ENCODE measurements around the gene TRIM54. TPM values are rescaled to one million over a fixed set of nuclear protein-coding genes. Genes with fewer than 3 reads are reported as not detected.

TRIM54 gene
- polyA plus RNA-seq = 0.60 TPM
- long read RNA-seq, donor 1 = 0 reads
- long read RNA-seq, donor 2 = 0 reads
- long read RNA-seq, donor 3 = 0 reads
- long read RNA-seq, donor 4 = 0 reads
- long read RNA-seq, donor 5 = 0 reads
- long read RNA-seq, donor 6 = 0 reads
- long read RNA-seq, donor 7 = 0 reads
- long read RNA-seq, donor 8 = 0 reads
- long read RNA-seq, donor 9 = 0 reads
- long read RNA-seq, donor 10 = 0 reads
- long read RNA-seq, donor 11, partial matches to known transcripts = 26 of 62 reads
- long read RNA-seq, donor 11, other reads (novel, unspliced or antisense) = 36 of 62 reads

GRCh38 chr2:27281855-27282559, at the start of gene TRIM54:
Gene TRIM54, plus strand, starts transcription at chr2:27282429. Its CDS starts 303 bp downstream, at chr2:27282732.
- 33% methylated on average over 2 of the region's 5 CpGs for WGBS (ENCODE audit: insufficient coverage, low lambda C conversion rate)
- Histone ChIP-seq H3K27ac (ENCODE audit: low read length) (no peak within 1 kb of the TSS), H3K36me3 (ENCODE audit: control insufficient read depth, insufficient read depth, low read length) (no peaks in the 10 kb centered on the region), H3K9me3 (ENCODE audit: control insufficient read depth, low read depth, low read length) (no peaks in the 10 kb centered on the region), H3K27me3 (ENCODE audit: control insufficient read depth, insufficient read depth, low read length) (peaks cover 53% of the 10 kb centered on the region), H3K4me3 (ENCODE audit: low read length) (no peak within 1 kb of the TSS), H3K4me1 (ENCODE audit: control insufficient read depth, insufficient read depth, low read length) (no peaks in the 10 kb centered on the region)
- no peak for DNase-seq

- Histone ChIP-seq H3K36me3 (ENCODE audit: control insufficient read depth, insufficient read depth, low read length) (peaks cover 83% of the 10 kb centered on the region), H3K9me3 (ENCODE audit: control insufficient read depth, low read depth, low read length) (no peaks in the 10 kb centered on the region), H3K4me3 (ENCODE audit: low read length) (no peak overlapping the region), H3K27ac (ENCODE audit: low read length) (no peak overlapping the region), H3K27me3 (ENCODE audit: control insufficient read depth, insufficient read depth, low read length) (no peaks in the 10 kb centered on the region), H3K4me1 (ENCODE audit: control insufficient read depth, insufficient read depth, low read length) (no peaks in the 10 kb centered on the region)
- no CpG with 5 or more reads among the region's 14 CpGs for WGBS (ENCODE audit: insufficient coverage, low lambda C conversion rate)
- no peak for DNase-seq
Observed at GRCh38 chr2:27233341-27233740, 48.9 kb upstream of the TRIM54 start.

GRCh38 chr2:27236136-27236535, 46.1 kb upstream of the TRIM54 start:
- Histone ChIP-seq H3K9me3 (ENCODE audit: control insufficient read depth, low read depth, low read length) (no peaks in the 10 kb centered on the region), H3K4me3 (ENCODE audit: low read length) (no peak overlapping the region), H3K36me3 (ENCODE audit: control insufficient read depth, insufficient read depth, low read length) (peaks cover 97% of the 10 kb centered on the region), H3K27ac (ENCODE audit: low read length) (no peak overlapping the region), H3K27me3 (ENCODE audit: control insufficient read depth, insufficient read depth, low read length) (no peaks in the 10 kb centered on the region), H3K4me1 (ENCODE audit: control insufficient read depth, insufficient read depth, low read length) (no peaks in the 10 kb centered on the region)
- no peak for DNase-seq
- no CpG with 5 or more reads among the region's 12 CpGs for WGBS (ENCODE audit: insufficient coverage, low lambda C conversion rate)

- Histone ChIP-seq H3K4me1 (ENCODE audit: control insufficient read depth, insufficient read depth, low read length) (no peaks in the 10 kb centered on the region), H3K36me3 (ENCODE audit: control insufficient read depth, insufficient read depth, low read length) (peaks cover 97% of the 10 kb centered on the region), H3K27me3 (ENCODE audit: control insufficient read depth, insufficient read depth, low read length) (no peaks in the 10 kb centered on the region), H3K4me3 (ENCODE audit: low read length) (no peak overlapping the region), H3K27ac (ENCODE audit: low read length) (no peak overlapping the region), H3K9me3 (ENCODE audit: control insufficient read depth, low read depth, low read length) (no peaks in the 10 kb centered on the region)
- no CpG with 5 or more reads among the region's 3 CpGs for WGBS (ENCODE audit: insufficient coverage, low lambda C conversion rate)
- no peak for DNase-seq
Observed at GRCh38 chr2:27236626-27237025, 45.6 kb upstream of the TRIM54 start.

- Histone ChIP-seq H3K9me3 (ENCODE audit: control insufficient read depth, low read depth, low read length) (no peaks in the 10 kb centered on the region), H3K27me3 (ENCODE audit: control insufficient read depth, insufficient read depth, low read length) (no peaks in the 10 kb centered on the region), H3K4me1 (ENCODE audit: control insufficient read depth, insufficient read depth, low read length) (no peaks in the 10 kb centered on the region), H3K36me3 (ENCODE audit: control insufficient read depth, insufficient read depth, low read length) (peaks cover 97% of the 10 kb centered on the region), H3K27ac (ENCODE audit: low read length) (no peak overlapping the region), H3K4me3 (ENCODE audit: low read length) (no peak overlapping the region)
- no CpG with 5 or more reads among the region's 15 CpGs for WGBS (ENCODE audit: insufficient coverage, low lambda C conversion rate)
- DNase-seq = no peak
Observed at GRCh38 chr2:27237341-27237945, 44.8 kb upstream of the TRIM54 start.

GRCh38 chr2:27238976-27239375, 43.3 kb upstream of the TRIM54 start:
- Histone ChIP-seq H3K4me3 (ENCODE audit: low read length) (no peak overlapping the region), H3K36me3 (ENCODE audit: control insufficient read depth, insufficient read depth, low read length) (peaks cover 96% of the 10 kb centered on the region), H3K4me1 (ENCODE audit: control insufficient read depth, insufficient read depth, low read length) (no peaks in the 10 kb centered on the region), H3K9me3 (ENCODE audit: control insufficient read depth, low read depth, low read length) (no peaks in the 10 kb centered on the region), H3K27ac (ENCODE audit: low read length) (no peak overlapping the region), H3K27me3 (ENCODE audit: control insufficient read depth, insufficient read depth, low read length) (no peaks in the 10 kb centered on the region)
- no CpG with 5 or more reads among the region's 8 CpGs for WGBS (ENCODE audit: insufficient coverage, low lambda C conversion rate)
- no peak for DNase-seq

GRCh38 chr2:27240406-27240805, 41.8 kb upstream of the TRIM54 start:
- no peak for DNase-seq
- no peaks in the 10 kb centered on the region for H3K4me1 ChIP-seq (ENCODE audit: control insufficient read depth, insufficient read depth, low read length)
- peaks cover 87% of the 10 kb centered on the region for H3K36me3 ChIP-seq (ENCODE audit: control insufficient read depth, insufficient read depth, low read length)
- no peaks in the 10 kb centered on the region for H3K27me3 ChIP-seq (ENCODE audit: control insufficient read depth, insufficient read depth, low read length)
- no peaks in the 10 kb centered on the region for H3K9me3 ChIP-seq (ENCODE audit: control insufficient read depth, low read depth, low read length)
- H3K27ac ChIP-seq (ENCODE audit: low read length) = no peak overlapping the region
- WGBS (ENCODE audit: insufficient coverage, low lambda C conversion rate) = 100% methylated on average over 1 of the region's 9 CpGs
- no peak overlapping the region for H3K4me3 ChIP-seq (ENCODE audit: low read length)

GRCh38 chr2:27241761-27242613, 40.2 kb upstream of the TRIM54 start:
- peaks cover 72% of the 10 kb centered on the region for H3K36me3 ChIP-seq (ENCODE audit: control insufficient read depth, insufficient read depth, low read length)
- H3K27me3 ChIP-seq (ENCODE audit: control insufficient read depth, insufficient read depth, low read length) = no peaks in the 10 kb centered on the region
- WGBS (ENCODE audit: insufficient coverage, low lambda C conversion rate) = no CpG with 5 or more reads among the region's 24 CpGs
- no peak overlapping the region for H3K4me3 ChIP-seq (ENCODE audit: low read length)
- H3K4me1 ChIP-seq (ENCODE audit: control insufficient read depth, insufficient read depth, low read length) = no peaks in the 10 kb centered on the region
- H3K9me3 ChIP-seq (ENCODE audit: control insufficient read depth, low read depth, low read length) = no peaks in the 10 kb centered on the region
- DNase-seq = no peak
- no peak overlapping the region for H3K27ac ChIP-seq (ENCODE audit: low read length)

- Histone ChIP-seq H3K36me3 (ENCODE audit: control insufficient read depth, insufficient read depth, low read length) (peaks cover 67% of the 10 kb centered on the region), H3K4me3 (ENCODE audit: low read length) (no peak overlapping the region), H3K27me3 (ENCODE audit: control insufficient read depth, insufficient read depth, low read length) (no peaks in the 10 kb centered on the region), H3K9me3 (ENCODE audit: control insufficient read depth, low read depth, low read length) (no peaks in the 10 kb centered on the region), H3K27ac (ENCODE audit: low read length) (no peak overlapping the region), H3K4me1 (ENCODE audit: control insufficient read depth, insufficient read depth, low read length) (no peaks in the 10 kb centered on the region)
- no CpG with 5 or more reads among the region's 16 CpGs for WGBS (ENCODE audit: insufficient coverage, low lambda C conversion rate)
- no peak for DNase-seq
Observed at GRCh38 chr2:27242614-27242951, 39.6 kb upstream of the TRIM54 start.
